GM21528 (cell line): ENCODE measurements around the gene INPP5K.
"Not testable (repeated sequence)": the region's sequence is repeated elsewhere in the genome, so short reads cannot be mapped to it uniquely, and the experiment has no call there.

Source experiments
- ATAC-seq: cut with Tn5 transposase; IDR thresholded peaks from one replicate; pipeline ENCODE4 v1.9.1; 2021; ENCODE audit warnings: mild to moderate bottlenecking, moderate library complexity; ENCODE audit not compliant: unreplicated experiment, low FRiP score

Gene INPP5K

GRCh38 chr17:1469231-1469852, 47.1 kb downstream of the INPP5K start:
- no peak for ATAC-seq

GRCh38 chr17:1467898-1468492, 48.4 kb downstream of the INPP5K start:
- no peak for ATAC-seq

GRCh38 chr17:1467258-1467657, 49.2 kb downstream of the INPP5K start:
- no peak for ATAC-seq

GRCh38 chr17:1464186-1464585, 52.2 kb downstream of the INPP5K start:
- no peak for ATAC-seq

- ATAC-seq: no peak
Measured at GRCh38 chr17:1462164-1463112, 54.0 kb downstream of the INPP5K start.

- ATAC-seq: no peak
Measured at GRCh38 chr17:1461198-1461944, 55.0 kb downstream of the INPP5K start.

- no peak for ATAC-seq
Measured at GRCh38 chr17:1460233-1460632, 56.2 kb downstream of the INPP5K start.

GRCh38 chr17:1455797-1456599, 60.4 kb downstream of the INPP5K start, which contains the start of gene CRK:
TSS of gene CRK (minus strand) at chr17:1456232. CDS start at chr17:1456117, 115 bp downstream.
- ATAC-seq: peak; percentile 75

DNA sequence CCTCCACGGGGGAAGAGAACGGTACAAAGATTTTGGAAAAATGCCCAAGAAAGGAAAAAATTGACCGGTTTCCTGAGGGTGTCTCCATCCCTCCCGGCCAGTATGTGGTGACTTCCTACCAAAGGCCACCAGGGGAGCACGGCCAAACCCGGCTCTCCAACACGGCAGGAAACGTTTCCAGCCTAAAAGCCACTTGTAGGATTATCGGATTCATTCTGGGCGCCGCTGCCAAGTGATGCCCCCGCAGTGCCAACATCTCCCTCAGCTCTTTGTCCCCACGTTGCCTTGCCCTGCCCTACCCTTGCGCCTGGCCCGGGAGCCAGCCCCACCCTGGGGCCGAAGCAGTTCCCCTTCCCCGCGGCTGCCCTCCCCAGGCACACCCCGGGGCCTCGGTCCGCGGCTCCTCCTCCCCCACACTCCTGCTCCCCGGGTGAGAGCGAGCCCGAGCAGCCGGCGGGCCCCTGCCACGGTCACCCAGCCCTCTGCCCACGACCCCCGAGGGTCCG, 61.1 kb downstream of the INPP5K start:
- ATAC-seq: peak; percentile 27

- ATAC-seq: no peak
Measured at GRCh38 chr17:1454541-1454940, 61.9 kb downstream of the INPP5K start.

- ATAC-seq: not testable (repeated sequence)
Measured at GRCh38 chr17:1453694-1454093, 62.7 kb downstream of the INPP5K start.

- ATAC-seq: no peak
Measured at GRCh38 chr17:1452836-1453235, 63.6 kb downstream of the INPP5K start.

DNA sequence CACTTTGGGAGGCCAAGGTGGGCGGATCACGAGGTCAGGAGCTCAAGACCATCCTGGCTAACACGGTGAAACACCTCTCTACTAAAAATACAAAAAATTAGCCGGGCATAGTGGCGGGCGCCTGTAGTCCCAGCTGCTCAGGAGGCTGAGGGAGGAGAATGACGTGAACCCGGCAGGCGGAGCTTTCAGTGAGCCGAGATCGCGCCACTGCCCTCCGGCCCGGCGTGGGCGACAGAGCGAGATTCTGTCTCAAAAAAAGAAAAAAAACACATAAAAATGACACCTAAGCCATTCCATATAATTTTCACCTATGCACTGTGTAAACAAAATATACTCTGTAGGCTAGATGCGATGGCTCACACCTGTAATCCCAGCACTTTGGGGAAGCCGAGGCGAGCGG, 66.2 kb downstream of the INPP5K start:
- not testable (repeated sequence) for ATAC-seq

DNA sequence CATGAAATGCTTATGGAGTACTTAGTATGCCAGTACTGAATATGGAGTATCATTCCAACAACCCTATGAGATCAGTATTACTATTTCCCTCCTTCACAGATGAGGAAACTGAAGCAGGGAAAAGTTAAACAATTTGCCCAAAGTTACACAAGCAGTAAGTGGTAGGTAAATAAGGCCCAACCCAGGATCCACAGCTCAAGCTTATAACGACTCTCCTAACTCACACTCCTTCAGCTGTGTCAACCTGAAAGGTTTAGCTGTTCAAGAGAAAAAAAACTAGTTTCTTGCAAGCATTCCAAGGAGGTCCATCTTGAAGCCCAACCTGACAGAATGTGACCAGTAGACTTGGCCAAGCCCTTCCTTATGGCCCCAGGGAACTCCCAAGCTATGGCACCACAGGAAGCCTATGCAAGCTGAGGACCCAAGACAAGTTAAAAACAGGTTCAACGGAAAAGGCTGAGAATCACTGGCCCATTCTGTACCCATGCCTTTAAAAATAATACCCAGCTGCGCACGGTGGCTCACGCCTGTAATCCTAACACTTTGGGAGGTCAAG, 66.9 kb downstream of the INPP5K start:
- no peak for ATAC-seq

- no peak for ATAC-seq
Measured at GRCh38 chr17:1447052-1447451, 69.4 kb downstream of the INPP5K start.

- ATAC-seq: no peak
Measured at GRCh38 chr17:1446201-1446600, 70.2 kb downstream of the INPP5K start.

DNA sequence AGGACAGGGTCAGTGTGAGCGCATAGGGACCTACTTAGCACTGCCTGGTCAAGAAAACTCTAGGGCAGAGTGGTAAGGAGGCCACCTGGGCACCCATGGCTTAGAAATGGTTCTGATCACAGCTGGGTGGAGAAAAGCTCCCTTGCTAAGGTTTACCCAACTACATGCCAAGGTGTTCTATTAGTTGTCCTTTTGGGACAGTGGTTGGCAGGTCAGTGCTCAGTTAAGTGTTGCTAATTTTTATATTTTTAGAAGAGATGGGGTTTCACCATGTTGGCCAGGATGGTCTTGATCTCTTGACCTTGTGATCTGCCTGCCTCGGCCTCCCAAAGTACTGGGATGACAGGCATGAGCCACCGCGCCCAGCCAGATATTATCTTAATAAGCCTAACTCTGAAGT, 70.7 kb downstream of the INPP5K start:
- ATAC-seq: not testable (repeated sequence)
